ENCODE results near the gene KIF18B. TPM values are rescaled to one million over a fixed set of nuclear protein-coding genes. Genes with fewer than 3 reads are reported as not detected.

The KIF18B gene
- polyA plus RNA-seq, 1 experiment, result 2.4 TPM

DNA sequence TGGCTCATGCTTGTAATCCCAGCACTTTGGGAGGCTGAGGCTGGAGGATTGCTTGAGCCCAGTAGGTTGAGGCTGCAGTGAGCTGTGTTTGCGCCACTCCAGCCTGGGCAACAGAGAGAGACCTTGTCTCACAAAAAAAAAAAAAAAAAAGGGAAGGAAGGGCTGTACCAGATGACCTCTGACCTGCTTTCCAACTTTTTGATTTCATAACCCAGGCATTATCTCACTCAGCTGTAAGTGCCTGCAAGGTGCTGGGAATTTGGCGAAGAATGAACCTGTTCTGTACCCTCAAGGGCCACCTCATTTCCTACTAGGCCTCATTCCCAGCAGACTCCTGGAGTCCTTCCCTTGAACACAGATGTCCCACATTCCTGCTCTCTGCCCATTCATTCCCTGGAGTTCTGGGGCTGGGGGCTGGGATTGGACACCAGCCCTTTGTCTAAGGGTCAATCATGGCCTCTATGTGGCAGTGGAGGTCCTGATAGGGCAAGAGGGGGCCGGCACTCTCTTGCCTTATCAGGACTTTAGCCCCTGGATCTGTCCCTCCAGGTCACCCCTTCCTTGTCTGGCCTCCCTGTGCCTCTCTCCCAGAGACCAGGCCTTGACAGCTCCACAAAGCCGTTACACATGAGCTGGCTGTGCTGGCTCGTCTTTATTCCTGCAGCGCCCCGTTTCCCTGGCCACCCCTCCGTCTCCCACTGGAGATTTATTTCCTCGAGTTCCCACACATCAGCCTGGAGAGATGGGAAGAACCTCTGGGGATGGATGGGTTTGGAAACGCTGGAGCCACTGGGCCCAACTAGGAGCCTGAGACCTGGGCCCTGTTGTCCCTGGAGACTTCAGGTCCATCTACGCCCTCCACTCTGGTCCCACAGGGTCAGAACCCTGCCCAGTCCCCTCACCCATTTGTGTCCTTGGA, 31.5 kb downstream of the KIF18B start:
- no peak overlapping the region for H3K27ac ChIP-seq (ENCODE audit: low read depth, low read length)
- no peak for DNase-seq (ENCODE audit: low read depth, low spot score)
- ChIA-PET POLR2A (no interaction called here), CTCF (interaction anchor here (0.6 to 8.7 kb wide), 4 partner anchors 81 to 219 kb away, joined by 3 to 244 read pairs (median 7); partner anchors contain the start of gene ACBD4)
- peaks cover 12% of the 10 kb centered on the region for H3K27me3 ChIP-seq (ENCODE audit: control insufficient read depth, insufficient read depth, low read length)
- no peaks in the 10 kb centered on the region; the same call in 1 of the 2 replicates for H3K9me3 ChIP-seq (ENCODE audit: control insufficient read depth, insufficient read depth, low read length)
- H3K4me3 ChIP-seq (ENCODE audit: low read depth, low read length), result no peak overlapping the region
- TF ChIP-seq, protein P1, sequence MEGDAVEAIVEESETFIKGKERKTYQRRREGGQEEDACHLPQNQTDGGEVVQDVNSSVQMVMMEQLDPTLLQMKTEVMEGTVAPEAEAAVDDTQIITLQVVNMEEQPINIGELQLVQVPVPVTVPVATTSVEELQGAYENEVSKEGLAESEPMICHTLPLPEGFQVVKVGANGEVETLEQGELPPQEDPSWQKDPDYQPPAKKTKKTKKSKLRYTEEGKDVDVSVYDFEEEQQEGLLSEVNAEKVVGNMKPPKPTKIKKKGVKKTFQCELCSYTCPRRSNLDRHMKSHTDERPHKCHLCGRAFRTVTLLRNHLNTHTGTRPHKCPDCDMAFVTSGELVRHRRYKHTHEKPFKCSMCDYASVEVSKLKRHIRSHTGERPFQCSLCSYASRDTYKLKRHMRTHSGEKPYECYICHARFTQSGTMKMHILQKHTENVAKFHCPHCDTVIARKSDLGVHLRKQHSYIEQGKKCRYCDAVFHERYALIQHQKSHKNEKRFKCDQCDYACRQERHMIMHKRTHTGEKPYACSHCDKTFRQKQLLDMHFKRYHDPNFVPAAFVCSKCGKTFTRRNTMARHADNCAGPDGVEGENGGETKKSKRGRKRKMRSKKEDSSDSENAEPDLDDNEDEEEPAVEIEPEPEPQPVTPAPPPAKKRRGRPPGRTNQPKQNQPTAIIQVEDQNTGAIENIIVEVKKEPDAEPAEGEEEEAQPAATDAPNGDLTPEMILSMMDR (IDR thresholded peaks at IDR 0.05; ENCODE audit: low read depth, low read length), result no peak

DNA sequence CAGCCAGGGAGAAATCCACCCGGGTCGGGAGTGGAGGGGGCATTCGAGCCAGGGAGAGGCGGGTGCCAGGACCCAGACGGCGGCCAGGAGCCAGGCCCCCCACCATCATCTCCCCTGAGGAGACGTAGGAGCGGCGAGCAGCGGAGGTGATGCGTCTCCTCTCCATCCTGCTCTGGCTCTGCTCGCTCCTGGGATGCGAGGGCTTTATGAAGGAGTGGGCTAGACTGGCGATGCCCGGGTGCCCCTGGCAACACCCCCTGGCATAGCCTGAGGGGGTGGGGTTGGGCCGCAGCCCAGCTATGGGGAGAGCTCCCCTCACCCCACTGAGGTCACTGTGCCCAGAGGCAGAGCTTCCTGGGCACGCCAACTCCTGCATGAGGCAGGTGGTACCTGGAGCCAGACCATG, 32.2 kb downstream of the KIF18B start, which contains the start of gene GFAP:
GFAP (minus strand) TSS at position 180 of the 406 bp plus-strand sequence; CDS start at position 166, 14 bp downstream.
- Histone ChIP-seq H3K4me3 (ENCODE audit: low read depth, low read length) (no peak within 1 kb of the TSS), H3K9me3 (ENCODE audit: control insufficient read depth, insufficient read depth, low read length) (no peaks in the 10 kb centered on the region; the same call in 1 of the 2 replicates), H3K27me3 (ENCODE audit: control insufficient read depth, insufficient read depth, low read length) (peaks cover 12% of the 10 kb centered on the region), H3K27ac (ENCODE audit: low read depth, low read length) (no peak within 1 kb of the TSS)
- DNase-seq (ENCODE audit: low read depth, low spot score), result no peak
- TF ChIP-seq, protein P1 (IDR thresholded peaks at IDR 0.05; ENCODE audit: low read depth, low read length), result no peak
- POLR2A ChIA-PET, result no interaction called here
- CTCF ChIA-PET, result interaction anchor here (0.9 kb wide), 1 partner anchor 220 kb away, joined by 3 read pairs; the partner anchor contains the start of gene ACBD4

DNA sequence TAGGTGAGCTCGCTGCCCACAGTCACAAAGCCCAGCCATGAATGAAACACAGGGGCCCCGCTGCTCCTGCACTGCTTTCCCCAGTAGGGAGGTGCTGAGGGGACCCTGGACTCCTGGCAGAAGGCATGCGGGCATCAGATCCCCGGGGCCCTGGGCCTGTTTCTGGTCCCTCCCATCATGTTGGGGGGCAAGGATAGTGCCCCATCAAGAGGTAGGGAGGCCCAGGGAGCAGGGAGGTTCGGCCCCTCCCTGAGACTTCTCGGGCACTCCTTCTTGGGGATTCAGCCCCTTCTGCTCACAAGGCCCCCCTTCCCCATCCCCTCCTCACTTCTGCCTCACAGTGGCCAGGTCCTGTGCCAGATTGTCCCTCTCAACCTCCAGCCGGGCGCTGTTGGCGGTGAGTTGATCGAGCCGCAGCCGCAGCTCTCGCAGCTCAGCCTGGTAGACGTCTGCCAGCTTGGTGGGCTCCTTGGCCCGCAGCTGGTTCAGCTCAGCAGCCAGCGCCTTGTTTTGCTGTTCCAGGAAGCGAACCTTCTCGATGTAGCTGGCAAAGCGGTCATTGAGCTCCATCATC, 32.8 kb downstream of the KIF18B start:
- POLR2A ChIA-PET, result interaction anchor here (0.6 kb wide), 1 partner anchor 279 kb away, joined by 3 read pairs; no protein-coding TSS in a partner anchor
- CTCF ChIA-PET, result interaction anchor here (0.9 kb wide), 1 partner anchor 221 kb away, joined by 3 read pairs; the partner anchor contains the start of gene ACBD4
- TF ChIP-seq, protein P1 (IDR thresholded peaks at IDR 0.05; ENCODE audit: low read depth, low read length), result no peak

DNA sequence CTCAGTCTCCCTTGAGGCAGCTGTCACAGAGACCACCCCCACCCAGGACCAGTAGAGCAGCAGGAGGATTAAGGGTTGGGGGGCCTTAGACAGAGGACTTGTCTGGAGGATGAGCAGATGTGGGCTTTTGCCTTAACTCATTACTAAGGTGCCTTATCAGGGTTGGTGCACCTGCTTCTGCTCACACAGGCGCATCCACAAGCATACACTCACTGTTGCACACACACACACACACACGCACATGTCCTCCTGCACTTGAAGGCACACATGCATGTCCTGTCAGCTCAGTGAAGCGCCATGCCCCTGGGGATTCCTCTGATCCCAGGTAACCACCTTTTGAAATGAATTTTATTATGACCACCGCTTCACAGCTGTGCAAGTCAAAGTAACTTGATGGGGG, 33.4 kb downstream of the KIF18B start:
- ChIA-PET CTCF (interaction anchor here (0.7 to 0.9 kb wide), 2 partner anchors 136 to 221 kb away, joined by 3 to 4 read pairs; partner anchors contain the start of gene ACBD4), POLR2A (interaction anchor here (0.6 kb wide), 1 partner anchor 175 kb away, joined by 3 read pairs; no protein-coding TSS in a partner anchor)
- DNase-seq (ENCODE audit: low read depth, low spot score), result no peak
- Histone ChIP-seq H3K27ac (ENCODE audit: low read depth, low read length) (no peak overlapping the region), H3K27me3 (ENCODE audit: control insufficient read depth, insufficient read depth, low read length) (peaks cover 12% of the 10 kb centered on the region), H3K9me3 (ENCODE audit: control insufficient read depth, insufficient read depth, low read length) (no peaks in the 10 kb centered on the region; the same call in 1 of the 2 replicates), H3K4me3 (ENCODE audit: low read depth, low read length) (no peak overlapping the region)
- TF ChIP-seq, protein P1 (IDR thresholded peaks at IDR 0.05; ENCODE audit: low read depth, low read length), result no peak

More for the DNA sequence above, 32.8 kb downstream of the KIF18B start:
- no peak overlapping the region for H3K4me3 ChIP-seq (ENCODE audit: low read depth, low read length)
- H3K27ac ChIP-seq (ENCODE audit: low read depth, low read length), result no peak overlapping the region
- DNase-seq (ENCODE audit: low read depth, low spot score), result no peak
- no peaks in the 10 kb centered on the region; the same call in 1 of the 2 replicates for H3K9me3 ChIP-seq (ENCODE audit: control insufficient read depth, insufficient read depth, low read length)
- peaks cover 12% of the 10 kb centered on the region for H3K27me3 ChIP-seq (ENCODE audit: control insufficient read depth, insufficient read depth, low read length)
